SK-N-MC (cell line): ENCODE data around the gene ZP3.
"Not testable (repeated sequence)": the region's sequence is repeated elsewhere in the genome, so short reads cannot be mapped to it uniquely, and the experiment has no call there.

Experiments used
- DNase-seq: peaks from one replicate; pipeline ENCODE4 v3.0.0-alpha.2; 2011; ENCODE audit warnings: low read depth, low spot score
- H3K27ac ChIP-seq: fragments of 200-600 bp; sonication (generic); 2 replicates; pipeline ENCODE4 v1.5.1; 2016; ENCODE audit warnings: mixed run types
- H3K36me3 ChIP-seq: fragments of 200-600 bp; sonication (generic); 2 replicates; pipeline ENCODE4 v1.6.1; 2017; ENCODE audit warnings: antibody characterized with exemption, low read length, mixed read lengths; ENCODE audit not compliant: insufficient read depth
- H3K4me3 ChIP-seq: fragments of 200-600 bp; sonication (generic); 2 replicates; pipeline ENCODE4 v1.5.1; 2016
- H3K9ac ChIP-seq: fragments of 200-600 bp; sonication (generic); 2 replicates; pipeline ENCODE4 v1.8.0; 2017; ENCODE audit warnings: mixed run types, mixed read lengths; ENCODE audit not compliant: insufficient read length
- H3K9me3 ChIP-seq: fragments of 200-600 bp; sonication (generic); 2 replicates; pipeline ENCODE4 v1.6.1; 2017; ENCODE audit warnings: low read depth, mild to moderate bottlenecking, antibody characterized with exemption, low read length, moderate library complexity, mixed read lengths

The ZP3 gene

DNA sequence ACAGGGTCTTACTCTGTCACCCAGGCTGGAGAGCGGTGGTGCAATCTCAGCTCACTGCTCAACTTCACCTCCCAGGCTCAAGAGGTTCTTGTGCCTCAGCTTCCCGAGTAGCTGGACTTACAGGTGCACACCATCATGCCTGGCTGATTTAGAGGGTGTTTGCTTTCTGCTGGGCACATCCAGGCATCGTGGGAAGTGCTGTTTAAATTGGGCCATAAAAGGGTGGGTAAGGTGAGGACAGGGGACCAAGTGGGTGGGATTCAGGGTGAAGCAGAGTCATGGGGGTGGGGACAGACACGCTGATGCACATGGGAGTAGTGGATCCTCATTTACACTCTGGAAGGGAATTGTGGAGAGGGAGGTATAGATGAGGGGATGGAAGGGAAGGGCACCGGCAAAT lies 40.2 kb downstream of the ZP3 start:
- H3K36me3 ChIP-seq, H3K9ac ChIP-seq, DNase-seq, H3K27ac ChIP-seq, H3K4me3 ChIP-seq, H3K9me3 ChIP-seq: not testable (repeated sequence)

DNA sequence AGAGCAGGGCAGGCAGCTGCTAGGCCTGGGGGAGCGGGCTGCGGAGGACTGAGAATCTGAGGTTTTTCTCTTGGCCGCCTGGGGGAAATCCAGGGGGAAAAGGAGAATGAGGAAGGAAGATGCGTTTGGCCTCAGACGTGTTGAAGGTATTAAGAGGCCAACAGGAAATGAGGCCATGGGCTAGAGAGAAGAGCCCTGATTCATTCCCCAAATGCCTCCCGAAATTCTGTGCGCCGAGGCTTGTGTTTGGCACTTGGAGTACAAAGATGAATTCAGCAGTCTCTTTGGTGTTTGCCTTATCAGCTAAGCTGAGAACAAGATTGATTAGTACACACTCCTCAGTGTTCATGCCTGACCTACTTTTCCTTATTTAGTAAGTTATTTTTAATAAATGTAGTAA lies 41.2 kb downstream of the ZP3 start:
- not testable (repeated sequence) for H3K27ac ChIP-seq, DNase-seq, H3K9ac ChIP-seq, H3K36me3 ChIP-seq, H3K9me3 ChIP-seq, H3K4me3 ChIP-seq

DNA sequence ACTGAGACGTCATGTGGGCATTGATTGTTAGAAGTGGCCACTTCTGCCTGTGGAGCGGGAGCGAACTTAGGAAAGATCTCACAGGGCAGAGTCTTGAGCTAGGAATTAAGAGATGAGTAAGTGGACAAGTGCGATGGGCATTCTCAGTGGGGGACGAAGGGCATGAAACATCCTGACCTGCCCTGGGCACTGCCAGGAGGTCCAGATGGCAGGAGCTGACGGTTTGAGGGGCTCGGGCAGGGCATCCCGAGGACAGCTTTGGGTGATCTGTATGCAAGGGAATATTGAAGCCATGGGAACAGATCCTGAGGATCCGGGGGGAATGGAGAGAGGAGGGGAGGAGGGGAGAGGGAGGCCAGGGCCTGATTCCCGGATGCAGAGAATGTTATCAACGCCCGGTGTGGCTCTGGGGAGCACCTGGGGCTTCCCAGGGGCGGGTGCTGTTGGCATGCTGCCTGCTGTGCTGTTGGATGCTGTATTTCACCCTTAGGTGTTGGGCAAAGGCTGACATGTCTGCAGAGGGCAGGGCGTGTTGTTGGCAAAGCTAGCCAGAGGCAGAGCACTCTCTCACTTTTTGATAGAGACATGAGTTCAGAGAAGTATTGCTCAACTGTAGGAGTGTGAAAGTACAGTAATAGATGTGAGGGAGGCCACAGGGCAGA lies 43.1 kb downstream of the ZP3 start:
- not testable (repeated sequence) for H3K4me3 ChIP-seq, H3K9me3 ChIP-seq, H3K9ac ChIP-seq, H3K36me3 ChIP-seq, DNase-seq, H3K27ac ChIP-seq

DNA sequence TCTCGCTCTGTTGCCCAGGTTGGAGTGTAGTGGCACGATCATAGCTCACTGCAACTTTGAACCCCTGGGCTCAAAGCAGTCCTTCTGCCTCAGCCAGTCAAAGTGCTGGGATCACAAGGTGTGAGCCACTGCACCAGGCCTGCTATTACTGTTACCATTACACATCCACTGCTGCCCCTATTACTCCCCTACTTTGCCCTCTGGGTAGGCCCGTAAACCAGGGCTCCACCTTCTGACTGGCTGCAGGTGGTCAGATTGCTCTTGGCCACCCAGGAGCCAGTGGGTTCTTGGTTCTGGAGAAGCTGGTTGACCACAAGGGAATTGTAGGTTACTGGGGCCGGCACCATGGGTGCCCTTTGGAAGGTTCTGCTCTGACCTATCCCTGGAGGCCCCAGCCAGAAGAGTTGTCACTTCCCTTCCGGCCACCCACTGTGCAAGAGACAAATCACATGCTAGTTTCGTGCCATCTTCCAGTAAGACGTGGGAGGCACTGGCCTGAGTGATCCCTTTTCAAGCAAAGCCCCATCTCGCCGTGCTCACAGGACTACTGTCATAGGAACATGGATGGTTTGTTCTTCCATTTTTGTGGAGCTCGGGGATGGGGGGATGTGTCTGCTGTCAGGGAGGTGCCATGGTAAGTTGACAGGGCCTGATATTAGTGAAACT lies 46.9 kb downstream of the ZP3 start:
- not testable (repeated sequence) for H3K4me3 ChIP-seq, DNase-seq, H3K27ac ChIP-seq, H3K9me3 ChIP-seq, H3K36me3 ChIP-seq, H3K9ac ChIP-seq

DNA sequence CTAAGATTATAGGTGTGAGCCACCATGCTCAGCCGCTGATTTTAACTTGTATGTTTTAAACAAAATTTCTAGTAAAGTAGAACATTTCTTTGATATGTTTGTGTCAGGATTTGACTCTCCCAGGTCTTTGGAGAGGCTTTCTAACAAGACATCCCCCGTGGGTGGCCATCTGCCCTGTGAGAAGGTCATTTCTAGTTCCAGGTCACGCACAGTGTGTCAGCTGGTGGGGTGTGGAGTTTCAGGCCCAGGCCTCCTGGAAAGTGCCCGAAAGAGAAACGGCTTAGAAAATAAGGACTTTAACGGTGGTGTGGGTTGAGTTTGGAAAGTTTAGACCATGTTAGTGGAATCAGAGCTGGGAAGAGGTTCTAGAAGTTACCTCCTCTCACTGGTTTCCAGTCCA lies 48.3 kb downstream of the ZP3 start:
- H3K9ac ChIP-seq, DNase-seq, H3K27ac ChIP-seq, H3K36me3 ChIP-seq, H3K9me3 ChIP-seq, H3K4me3 ChIP-seq: not testable (repeated sequence)

DNA sequence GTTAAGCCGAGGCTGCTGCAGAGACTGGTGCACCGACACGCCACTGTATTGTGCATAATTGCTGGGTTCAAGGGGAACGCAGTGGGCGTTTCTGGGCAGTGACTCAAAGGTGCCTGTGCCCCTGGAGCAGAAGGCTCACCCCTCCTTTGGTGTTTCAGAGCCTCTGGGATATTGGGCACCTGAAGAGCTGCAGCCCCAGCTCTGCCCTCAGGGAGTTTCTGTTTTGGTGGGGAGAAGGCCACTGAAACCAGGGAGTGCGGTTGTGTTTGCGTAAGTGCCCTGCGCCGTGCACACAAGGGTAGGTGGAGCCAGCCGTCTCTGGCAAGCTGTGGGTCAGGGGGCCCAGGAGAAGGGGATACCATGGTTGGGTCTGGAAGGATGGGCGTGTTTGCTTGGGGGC lies 51.5 kb downstream of the ZP3 start:
- not testable (repeated sequence) for H3K4me3 ChIP-seq, H3K27ac ChIP-seq, H3K9ac ChIP-seq, H3K9me3 ChIP-seq, H3K36me3 ChIP-seq, DNase-seq

DNA sequence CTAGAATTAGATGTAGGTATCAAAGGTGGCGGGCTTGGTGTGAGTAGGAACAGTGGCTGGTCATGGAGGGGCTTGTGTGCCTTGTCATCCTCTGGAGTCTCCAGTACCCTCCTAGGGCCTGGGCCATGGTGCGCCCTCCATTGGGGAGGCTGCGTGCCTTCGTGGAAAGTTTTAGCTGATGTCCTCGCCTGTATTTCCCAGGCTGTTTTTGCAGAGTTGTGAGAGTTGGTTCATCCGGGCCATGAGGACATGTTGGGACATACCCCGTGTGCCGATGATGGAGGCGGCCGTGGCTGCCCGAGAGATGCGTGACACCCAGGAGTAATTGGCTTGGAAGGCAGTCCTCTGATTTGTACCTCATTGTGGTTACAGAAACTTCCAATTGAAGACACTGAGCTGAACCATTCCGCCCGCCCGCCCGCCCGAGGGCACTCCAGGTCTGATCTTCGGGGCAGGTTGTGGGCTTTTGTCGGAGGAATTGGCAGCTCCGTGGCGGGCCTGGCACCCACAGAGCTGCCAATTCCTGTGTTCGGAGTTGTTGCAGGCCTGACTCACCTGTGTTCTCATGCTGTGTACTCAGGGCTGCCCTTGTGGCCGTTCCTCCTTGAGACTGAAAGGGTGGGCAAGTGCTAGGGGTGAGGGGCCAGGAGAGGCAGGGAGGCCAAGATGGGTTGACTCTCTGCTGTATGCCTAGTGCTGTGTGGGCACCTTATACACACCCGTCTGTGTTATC lies 52.2 kb downstream of the ZP3 start:
- H3K9ac ChIP-seq, DNase-seq, H3K4me3 ChIP-seq, H3K9me3 ChIP-seq, H3K36me3 ChIP-seq, H3K27ac ChIP-seq: not testable (repeated sequence)

DNA sequence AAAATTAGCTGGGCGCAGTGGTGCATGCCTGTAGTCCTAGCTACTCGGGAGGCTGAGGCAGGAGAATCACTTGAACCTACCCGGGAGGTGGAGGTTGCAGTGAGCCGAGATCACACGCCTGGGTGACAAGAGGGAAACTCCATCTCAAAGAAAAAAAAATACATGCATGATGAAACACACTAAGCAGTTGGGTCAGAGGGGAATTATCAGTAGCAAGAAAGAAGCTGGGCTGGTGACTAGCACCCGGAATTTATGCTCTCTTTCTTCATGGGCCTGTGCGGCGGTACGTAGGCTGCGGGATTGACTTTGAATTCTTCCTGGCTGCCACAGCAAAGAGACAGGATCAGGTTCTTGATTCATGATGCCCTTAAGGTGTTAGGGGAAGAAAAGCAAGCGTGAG lies 54.9 kb downstream of the ZP3 start:
- H3K27ac ChIP-seq, H3K9me3 ChIP-seq, H3K36me3 ChIP-seq, DNase-seq, H3K9ac ChIP-seq, H3K4me3 ChIP-seq: not testable (repeated sequence)

DNA sequence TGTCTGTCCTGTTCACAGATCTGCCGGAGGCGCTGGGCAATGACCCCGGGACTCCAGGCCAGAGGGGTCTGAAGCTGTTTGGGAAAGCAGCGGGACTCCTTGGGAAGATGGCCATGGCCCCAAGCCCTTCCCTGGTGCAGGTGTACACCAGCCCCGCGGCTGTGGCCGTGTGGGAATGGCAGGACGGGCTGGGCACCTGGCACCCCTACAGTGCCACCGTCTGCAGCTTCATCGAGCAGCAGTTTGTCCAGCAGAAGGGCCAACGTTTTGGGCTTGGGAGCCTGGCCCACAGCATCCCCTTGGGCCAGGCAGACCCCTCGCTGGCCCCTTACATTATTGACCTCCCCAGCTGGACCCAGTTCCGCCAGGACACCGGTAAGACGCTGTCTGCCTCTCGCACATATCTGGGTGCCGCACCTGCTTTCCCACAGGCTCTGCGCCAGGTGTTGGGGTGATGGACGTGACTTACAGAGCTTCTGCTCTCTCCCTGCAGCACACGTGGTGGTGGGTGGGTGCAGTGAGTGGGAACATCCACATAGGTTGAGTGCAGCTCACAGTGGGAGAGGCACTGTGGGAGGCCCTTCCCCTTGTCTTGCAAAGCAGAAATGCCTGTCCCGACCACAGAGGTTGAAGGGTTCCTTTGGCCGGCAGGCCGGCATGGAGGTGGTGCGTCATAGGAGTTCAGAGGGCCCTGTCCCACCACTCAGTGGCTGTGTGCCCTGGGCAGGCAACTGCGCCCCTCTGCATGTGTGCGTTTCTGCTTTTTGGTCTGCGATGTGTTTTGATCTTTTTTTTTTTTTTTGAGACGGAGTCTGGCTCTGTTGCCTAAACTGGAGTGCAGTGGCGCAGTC lies 55.9 kb downstream of the ZP3 start:
- not testable (repeated sequence) for H3K36me3 ChIP-seq, H3K27ac ChIP-seq, H3K9ac ChIP-seq, DNase-seq, H3K4me3 ChIP-seq, H3K9me3 ChIP-seq

DNA sequence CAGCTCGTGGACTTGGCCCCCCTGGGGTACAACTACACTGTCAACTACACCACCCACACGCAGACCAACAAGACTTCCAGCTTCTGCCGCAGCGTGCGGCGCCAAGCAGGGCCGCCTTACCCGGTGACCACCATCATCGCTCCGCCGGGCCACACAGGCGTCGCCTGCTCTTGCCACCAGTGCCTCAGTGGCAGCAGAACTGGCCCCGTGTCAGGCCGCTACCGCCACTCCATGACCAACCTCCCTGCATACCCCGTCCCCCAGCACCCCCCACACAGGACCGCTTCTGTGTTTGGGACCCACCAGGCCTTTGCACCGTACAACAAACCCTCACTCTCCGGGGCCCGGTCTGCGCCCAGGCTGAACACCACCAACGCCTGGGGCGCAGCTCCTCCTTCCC lies 57.9 kb downstream of the ZP3 start:
- not testable (repeated sequence) for H3K9me3 ChIP-seq, H3K36me3 ChIP-seq, H3K4me3 ChIP-seq, H3K27ac ChIP-seq, DNase-seq, H3K9ac ChIP-seq

DNA sequence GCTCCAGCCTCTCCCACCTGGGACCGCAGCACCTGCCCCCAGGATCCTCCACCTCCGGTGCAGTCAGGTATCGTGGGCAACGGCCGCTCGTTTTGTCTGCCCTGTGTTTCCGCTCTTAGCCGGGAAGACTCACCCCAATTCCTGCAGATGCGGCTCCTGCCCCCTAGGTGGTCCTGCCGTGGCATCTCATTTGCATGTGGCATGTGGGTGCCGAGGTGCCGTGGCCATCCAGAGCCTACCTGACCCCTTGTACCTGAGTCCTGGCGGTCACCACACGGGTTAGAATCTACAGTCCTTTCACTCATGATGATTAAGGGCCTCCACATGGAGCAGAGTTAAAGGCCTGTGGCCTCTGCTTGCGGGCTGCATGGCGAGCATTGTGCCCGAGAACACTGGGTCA lies 58.3 kb downstream of the ZP3 start:
- H3K27ac ChIP-seq, DNase-seq, H3K9me3 ChIP-seq: not testable (repeated sequence)

DNA sequence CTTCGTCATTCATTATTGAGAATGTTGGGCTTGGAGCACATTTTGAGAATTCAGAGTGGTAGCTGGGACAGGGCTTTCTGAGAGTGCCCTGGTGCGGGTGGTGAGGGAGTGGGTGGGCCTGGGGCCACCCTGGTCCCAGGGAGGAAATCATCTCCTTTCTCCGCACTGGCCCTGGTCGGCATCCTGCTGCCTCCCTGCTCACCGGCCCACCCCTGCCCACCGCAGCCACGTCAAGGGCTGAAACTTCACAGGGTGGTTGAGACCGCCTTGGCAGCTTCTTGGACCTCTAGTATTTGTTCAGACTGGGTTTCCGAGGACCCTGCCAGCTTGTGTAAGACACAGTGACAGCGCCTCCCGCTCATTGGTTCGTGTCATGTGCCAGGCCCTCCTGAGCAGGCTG lies 59.7 kb downstream of the ZP3 start:
- not testable (repeated sequence) for H3K9me3 ChIP-seq, H3K4me3 ChIP-seq, H3K36me3 ChIP-seq, H3K9ac ChIP-seq, H3K27ac ChIP-seq, DNase-seq

More for the DNA sequence above, 58.3 kb downstream of the ZP3 start:
- H3K9ac ChIP-seq, H3K4me3 ChIP-seq, H3K36me3 ChIP-seq: not testable (repeated sequence)

DNA sequence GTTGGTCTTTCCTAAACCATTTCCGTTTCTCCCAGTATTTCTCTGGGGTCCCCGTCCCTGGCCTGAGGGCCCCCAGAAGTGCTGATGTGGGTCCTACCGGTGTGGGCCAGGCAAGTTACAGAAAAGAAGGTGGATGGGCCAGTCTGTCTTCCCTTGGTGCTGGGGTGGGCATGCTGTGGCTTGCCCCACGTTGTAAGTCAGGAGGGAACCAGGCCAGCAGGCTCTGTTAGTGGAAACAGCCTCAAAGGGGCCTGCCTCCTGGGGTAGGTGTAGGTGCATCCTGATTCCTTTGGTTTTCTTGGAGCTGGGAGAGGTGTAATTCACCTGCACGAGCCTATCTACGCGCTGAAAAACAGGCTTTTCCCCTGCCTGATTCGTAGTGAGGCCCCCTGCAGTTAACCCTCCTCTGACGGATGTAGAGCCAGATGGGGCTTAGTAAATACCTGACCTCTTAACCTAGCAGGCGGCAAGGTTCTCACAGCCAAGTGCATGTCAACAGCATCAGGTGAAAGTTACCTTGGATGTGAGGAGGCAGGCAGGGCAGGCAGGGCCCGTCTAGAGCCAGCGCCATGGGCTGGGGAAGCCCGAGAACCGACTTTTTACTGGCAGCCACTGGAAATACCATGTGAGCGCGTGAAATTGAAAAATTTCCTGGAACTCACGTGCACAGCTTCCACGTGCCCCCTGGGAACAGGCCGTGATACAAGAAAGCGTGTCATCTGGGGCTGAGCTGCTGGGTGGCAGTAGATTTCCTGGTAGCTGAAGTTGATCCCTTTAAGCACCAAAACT lies 61.3 kb downstream of the ZP3 start:
- not testable (repeated sequence) for H3K9ac ChIP-seq, H3K4me3 ChIP-seq, H3K36me3 ChIP-seq, H3K27ac ChIP-seq, H3K9me3 ChIP-seq, DNase-seq
